IMR-90 (cell line): ENCODE measurements around the gene PGA4. TPM values are rescaled to one million over a fixed set of nuclear protein-coding genes. Genes with fewer than 3 reads are reported as not detected.
"Not testable (repeated sequence)": the region's sequence is repeated elsewhere in the genome, so short reads cannot be mapped to it uniquely, and the experiment has no call there.

Experiments
- ATAC-seq: fragments of 200-7000 bp; cut with Tn5 transposase; 2 replicates; pipeline ENCODE4 v1.9.1; 2020; ENCODE audit warnings: low read depth, mild to moderate bottlenecking, moderate library complexity
- BruUV-seq: library from RNA; stranded (reverse); fragments of 400-500 nt; replicated peaks from 2 replicates; lab custom pipeline; 2021; lab: Mats Ljungman, UMichigan
- CTCF ChIA-PET: fragments of 300-600 bp; formaldehyde crosslinking; extraction: SDS; loops from one replicate; lab custom pipeline; 2021; ENCODE audit warnings: antibody characterized with exemption; lab: Yijun Ruan, JAX
- POLR2A ChIA-PET: fragments of 300-600 bp; sonication (Branson Sonifier 250); formaldehyde crosslinking; loops from one replicate; lab custom pipeline; 2022; ENCODE audit warnings: antibody characterized with exemption; ENCODE audit not compliant: unreplicated experiment; lab: Charles Lee
- DNase-seq: peaks from one replicate; pipeline ENCODE4 v3.0.0; 2013
- H2AFZ ChIP-seq: replicated peaks from 2 replicates; pipeline ENCODE3; 2013; ENCODE audit warnings: low read length, mild to moderate bottlenecking; ENCODE audit not compliant: poor library complexity
- H2AK5ac ChIP-seq: 2 replicates; pipeline ENCODE4 v1.6.1; 2013; ENCODE audit warnings: low read depth, low read length, inconsistent platforms
- H2AK9ac ChIP-seq: replicated peaks from 2 replicates; pipeline ENCODE3; 2013; ENCODE audit warnings: mild to moderate bottlenecking, low read depth, low read length, moderate library complexity; ENCODE audit not compliant: poor library complexity
- H2BK120ac ChIP-seq: 2 replicates; pipeline ENCODE4 v1.6.1; 2013; ENCODE audit warnings: low read depth, low read length, inconsistent platforms
- H2BK15ac ChIP-seq: 3 replicates; pipeline ENCODE4 v1.6.1; 2013; ENCODE audit warnings: low read depth, low read length, inconsistent platforms
- H2BK20ac ChIP-seq: 2 replicates; pipeline ENCODE4 v1.6.1; 2013; ENCODE audit warnings: low read depth, mild to moderate bottlenecking, inconsistent platforms, low read length, moderate library complexity
- H2BK5ac ChIP-seq: 2 replicates; pipeline ENCODE4 v1.6.1; 2013; ENCODE audit warnings: mild to moderate bottlenecking, low read depth, low read length, inconsistent platforms; ENCODE audit not compliant: poor library complexity, severe bottlenecking
- H3K14ac ChIP-seq: replicated peaks from 2 replicates; pipeline ENCODE4 v1.6.1; 2013; ENCODE audit warnings: low read depth, low read length, inconsistent platforms
- H3K18ac ChIP-seq: 2 replicates; pipeline ENCODE4 v1.6.1; 2013; ENCODE audit warnings: low read depth, low read length, control low read depth
- H3K23ac ChIP-seq: 2 replicates; pipeline ENCODE4 v1.6.1; 2013; ENCODE audit warnings: low read depth, low read length, inconsistent platforms
- H3K27ac ChIP-seq: 2 replicates; pipeline ENCODE4 v1.5.1; 2013; ENCODE audit warnings: mild to moderate bottlenecking, control low read depth, low read length; ENCODE audit not compliant: insufficient read depth
- H3K27me3 ChIP-seq: 2 replicates; pipeline ENCODE4 v1.6.1; 2013; ENCODE audit warnings: low read length; ENCODE audit not compliant: control insufficient read depth, insufficient read depth
- H3K36me3 ChIP-seq: 2 replicates; pipeline ENCODE4 v1.6.1; 2013; ENCODE audit warnings: low read length, mixed read lengths; ENCODE audit not compliant: control insufficient read depth, insufficient read depth
- H3K4ac ChIP-seq: 2 replicates; pipeline ENCODE4 v1.6.1; 2013; ENCODE audit warnings: low read depth, low read length, inconsistent platforms
- H3K4me1 ChIP-seq: 2 replicates; pipeline ENCODE4 v1.6.1; 2013; ENCODE audit warnings: low read length, mixed read lengths; ENCODE audit not compliant: control insufficient read depth, insufficient read depth
- H3K4me2 ChIP-seq: 2 replicates; pipeline ENCODE4 v1.6.1; 2013; ENCODE audit warnings: low read depth, mild to moderate bottlenecking, control low read depth, low read length, moderate library complexity
- H3K4me3 ChIP-seq: 2 replicates; pipeline ENCODE4 v1.5.1; 2013; ENCODE audit warnings: low read depth, mild to moderate bottlenecking, control low read depth, low read length, moderate library complexity; ENCODE audit not compliant: insufficient read depth
- H3K56ac ChIP-seq: 2 replicates; pipeline ENCODE4 v1.6.1; 2013; ENCODE audit warnings: low read length, inconsistent platforms; ENCODE audit not compliant: insufficient read depth; ENCODE audit errors: extremely low read depth
- H3K79me1 ChIP-seq, 2 experiments: 2 replicates each; pipeline ENCODE4 v1.6.1; 2013; ENCODE audit warnings: low read length in 2 of 2, inconsistent platforms in 1 of 2, low read depth in 1 of 2
- H3K9ac ChIP-seq: 2 replicates; pipeline ENCODE4 v1.6.1; 2013; ENCODE audit warnings: low read depth, low read length, control low read depth
- H3K9me1 ChIP-seq: 2 replicates; pipeline ENCODE4 v1.6.1; 2013; ENCODE audit warnings: low read length, inconsistent platforms; ENCODE audit not compliant: insufficient read depth
- H3K9me3 ChIP-seq: 2 replicates; pipeline ENCODE4 v1.6.1; 2013; ENCODE audit warnings: low read length; ENCODE audit not compliant: control insufficient read depth, insufficient read depth
- H4K20me1 ChIP-seq: 2 replicates; pipeline ENCODE4 v1.6.1; 2013; ENCODE audit warnings: low read length, inconsistent platforms; ENCODE audit not compliant: insufficient read depth
- H4K5ac ChIP-seq: 2 replicates; pipeline ENCODE4 v1.6.1; 2013; ENCODE audit warnings: mild to moderate bottlenecking, low read depth, low read length, control low read depth
- H4K8ac ChIP-seq, 2 experiments: 2 replicates each; pipeline ENCODE4 v1.6.1; 2013; ENCODE audit warnings: low read depth in 2 of 2, low read length in 2 of 2, control low read depth in 1 of 2, inconsistent platforms in 1 of 2
- H4K91ac ChIP-seq: 2 replicates; pipeline ENCODE4 v1.6.1; 2013; ENCODE audit warnings: low read depth, low read length, inconsistent platforms; ENCODE audit not compliant: insufficient read depth
- WGBS, 2 experiments: methylation state at CpG; one replicate each; pipeline versions ENCODE4 v1.1.5 to v1.1.7; 2013; ENCODE audit warnings: missing lambda C conversion rate in 2 of 2; ENCODE audit not compliant: insufficient read length in 1 of 2; ENCODE audit errors: extremely low coverage in 2 of 2; 5-methylcytosine and 5-hydroxymethylcytosine counted together
- dilution Hi-C: fragments of 300-500 bp; cut with HindIII; formaldehyde crosslinking; loops from one replicate; pipeline ENCODE4 v1.14.3; 2018; ENCODE audit warnings: low sequenced_read_pairs; ENCODE audit not compliant: unreplicated experiment
- in situ Hi-C: fragments of 300-500 bp; cut with MboI; formaldehyde crosslinking; loops from 3 replicates; pipeline ENCODE4 v1.14.3; 2019; ENCODE audit warnings: low sequenced_read_pairs, inconsistent platforms, mixed read lengths
- intact Hi-C: fragments of 100-400 bp; cut with micrococcal nuclease; formaldehyde crosslinking; loops from 2 replicates; pipeline ENCODE4 v1.10.0; 2022
- polyA plus RNA-seq, 3 experiments: library from polyadenylated mRNA; depleted of rRNA; stranded (reverse); fragments of >200 nt; gene quantifications; 2 replicates each; pipeline ENCODE4 v1.2.3, GENCODE V29; 2012; ENCODE audit warnings: low replicate concordance in 1 of 3
- total RNA-seq: library from RNA; depleted of rRNA; stranded (reverse); fragments of >200 nt; gene quantifications from 2 replicates; pipeline ENCODE4 v1.2.3, GENCODE V29; 2012

The PGA4 gene
- total and polyA plus RNA-seq, 2 of the 4 experiments (the other 2 are of a cell fraction), result not detected

- H3K56ac ChIP-seq, H4K20me1 ChIP-seq, H3K23ac ChIP-seq, intact Hi-C loops, in situ Hi-C loops, H4K91ac ChIP-seq, H4K5ac ChIP-seq, CTCF ChIA-PET, H3K18ac ChIP-seq, H3K9ac ChIP-seq, H2AFZ ChIP-seq, H3K79me1 ChIP-seq, DNase-seq, H4K8ac ChIP-seq, H3K36me3 ChIP-seq, H2BK15ac ChIP-seq, H3K4ac ChIP-seq, H2BK120ac ChIP-seq, H3K4me2 ChIP-seq, H2AK9ac ChIP-seq, dilution Hi-C loops, ATAC-seq, H2BK5ac ChIP-seq, H3K9me3 ChIP-seq, H3K4me3 ChIP-seq, BruUV-seq, POLR2A ChIA-PET, H3K27me3 ChIP-seq, H2BK20ac ChIP-seq, H2AK5ac ChIP-seq, H3K27ac ChIP-seq, H3K9me1 ChIP-seq, H3K14ac ChIP-seq, H3K4me1 ChIP-seq: not testable (repeated sequence)
- no CpG with 5 or more reads among the region's 5 CpGs for WGBS, 2 experiments
Measured at GRCh38 chr11:61222692-61223091, 545 bp downstream of the PGA4 start.

GRCh38 chr11:61226457-61227137 is 4.5 kb downstream of the PGA4 start:
- H2AFZ ChIP-seq, H3K79me1 ChIP-seq, H3K36me3 ChIP-seq, BruUV-seq, H3K9me1 ChIP-seq, H3K9ac ChIP-seq, POLR2A ChIA-PET, H3K4me3 ChIP-seq, intact Hi-C loops, H2BK120ac ChIP-seq, H2BK15ac ChIP-seq, CTCF ChIA-PET, H2AK5ac ChIP-seq, H3K23ac ChIP-seq, DNase-seq, H3K4ac ChIP-seq, H3K9me3 ChIP-seq, H2BK20ac ChIP-seq, H3K56ac ChIP-seq, H4K91ac ChIP-seq, H4K5ac ChIP-seq, H3K4me1 ChIP-seq, H4K8ac ChIP-seq, H3K27me3 ChIP-seq, H2AK9ac ChIP-seq, dilution Hi-C loops, in situ Hi-C loops, H3K4me2 ChIP-seq, H3K27ac ChIP-seq, H3K18ac ChIP-seq, H4K20me1 ChIP-seq, H2BK5ac ChIP-seq, H3K14ac ChIP-seq: not testable (repeated sequence)
- no CpG with 5 or more reads among the region's 10 CpGs for WGBS, 2 experiments
- ATAC-seq, result peak; percentile 90
